Esophagus squamous epithelium (tissue), 4 donors: Measurements from ENCODE around the gene LSM6.

Experiments used
- POLR2A ChIP-seq, 4 donors: fragments of 450-650 bp; IDR thresholded peaks; one replicate each; pipeline ENCODE4 v1.6.1; 2017; ENCODE audit warnings: antibody characterized with exemption in 4 of 4, mild to moderate bottlenecking in 4 of 4, moderate library complexity in 3 of 4
- TF ChIP-seq, protein P1 (sequence below), 6 experiments: fragments of 450-650 bp in 4 of 6; fragments of 200-600 bp in 2 of 6; sonication (generic) in 2 of 6; IDR thresholded peaks; one replicate each; pipeline ENCODE4 v1.5.1; 2016 to 2019; ENCODE audit warnings: antibody characterized with exemption in 6 of 6, mild to moderate bottlenecking in 4 of 6, moderate library complexity in 4 of 6

DNA sequence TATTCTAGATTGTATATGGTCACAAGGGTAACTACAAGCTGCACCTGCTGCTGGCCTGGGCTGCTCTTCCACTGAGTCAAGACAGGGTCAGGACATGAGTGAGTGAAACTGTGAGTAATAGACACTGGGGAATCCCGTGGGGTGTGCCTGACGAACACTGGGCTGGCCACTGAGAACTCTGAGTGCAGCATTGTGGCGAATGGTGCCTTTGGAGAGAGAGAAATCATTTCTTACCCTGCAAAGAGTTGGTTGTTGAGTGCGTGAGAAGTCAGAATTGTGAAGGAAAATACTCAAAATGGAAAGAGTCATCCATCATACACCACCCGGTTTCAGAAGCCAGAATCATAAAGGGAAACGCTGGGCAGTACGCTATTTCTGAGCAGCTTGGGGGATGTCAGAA is 43.1 kb upstream of the LSM6 start:
- TF ChIP-seq, protein P1, sequence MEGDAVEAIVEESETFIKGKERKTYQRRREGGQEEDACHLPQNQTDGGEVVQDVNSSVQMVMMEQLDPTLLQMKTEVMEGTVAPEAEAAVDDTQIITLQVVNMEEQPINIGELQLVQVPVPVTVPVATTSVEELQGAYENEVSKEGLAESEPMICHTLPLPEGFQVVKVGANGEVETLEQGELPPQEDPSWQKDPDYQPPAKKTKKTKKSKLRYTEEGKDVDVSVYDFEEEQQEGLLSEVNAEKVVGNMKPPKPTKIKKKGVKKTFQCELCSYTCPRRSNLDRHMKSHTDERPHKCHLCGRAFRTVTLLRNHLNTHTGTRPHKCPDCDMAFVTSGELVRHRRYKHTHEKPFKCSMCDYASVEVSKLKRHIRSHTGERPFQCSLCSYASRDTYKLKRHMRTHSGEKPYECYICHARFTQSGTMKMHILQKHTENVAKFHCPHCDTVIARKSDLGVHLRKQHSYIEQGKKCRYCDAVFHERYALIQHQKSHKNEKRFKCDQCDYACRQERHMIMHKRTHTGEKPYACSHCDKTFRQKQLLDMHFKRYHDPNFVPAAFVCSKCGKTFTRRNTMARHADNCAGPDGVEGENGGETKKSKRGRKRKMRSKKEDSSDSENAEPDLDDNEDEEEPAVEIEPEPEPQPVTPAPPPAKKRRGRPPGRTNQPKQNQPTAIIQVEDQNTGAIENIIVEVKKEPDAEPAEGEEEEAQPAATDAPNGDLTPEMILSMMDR (IDR thresholded peaks at IDR 0.05), result no peak
- no peak for TF ChIP-seq POLR2A (IDR thresholded peaks at IDR 0.05)
